ENCODE results near the gene TNPO3.

DNA sequence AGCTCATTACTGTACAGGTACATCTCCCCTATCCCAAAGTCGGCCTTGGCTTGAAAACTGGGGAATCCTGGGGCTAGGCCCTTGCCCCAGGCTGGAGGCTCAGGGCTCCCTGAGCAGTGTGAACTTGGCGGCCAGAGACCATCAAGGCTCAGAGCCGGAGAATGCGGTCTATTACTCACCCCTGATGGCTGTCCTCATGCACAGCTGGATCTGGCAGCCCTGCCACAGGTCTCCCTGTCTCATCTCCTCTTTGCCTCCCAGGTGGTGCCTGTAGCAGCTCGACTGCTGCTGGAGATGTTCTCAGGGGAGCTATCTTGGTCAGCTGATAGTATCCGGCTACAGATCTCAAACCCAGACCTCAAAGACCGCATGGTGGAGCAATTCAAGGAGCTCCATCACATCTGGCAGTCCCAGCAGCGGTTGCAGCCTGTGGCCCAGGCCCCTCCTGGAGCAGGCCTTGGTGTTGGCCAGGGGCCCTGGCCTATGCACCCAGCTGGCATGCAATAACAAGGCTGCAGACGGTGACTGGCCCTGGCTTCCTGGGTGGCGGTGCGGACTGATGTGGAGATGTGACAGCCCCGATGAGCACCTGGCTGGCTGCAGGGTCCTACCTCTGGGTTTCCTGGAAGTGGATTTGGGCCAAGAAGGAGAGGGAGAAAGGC is 106.5 kb downstream of the TNPO3 start:
- TF ChIP-seq, protein P1, sequence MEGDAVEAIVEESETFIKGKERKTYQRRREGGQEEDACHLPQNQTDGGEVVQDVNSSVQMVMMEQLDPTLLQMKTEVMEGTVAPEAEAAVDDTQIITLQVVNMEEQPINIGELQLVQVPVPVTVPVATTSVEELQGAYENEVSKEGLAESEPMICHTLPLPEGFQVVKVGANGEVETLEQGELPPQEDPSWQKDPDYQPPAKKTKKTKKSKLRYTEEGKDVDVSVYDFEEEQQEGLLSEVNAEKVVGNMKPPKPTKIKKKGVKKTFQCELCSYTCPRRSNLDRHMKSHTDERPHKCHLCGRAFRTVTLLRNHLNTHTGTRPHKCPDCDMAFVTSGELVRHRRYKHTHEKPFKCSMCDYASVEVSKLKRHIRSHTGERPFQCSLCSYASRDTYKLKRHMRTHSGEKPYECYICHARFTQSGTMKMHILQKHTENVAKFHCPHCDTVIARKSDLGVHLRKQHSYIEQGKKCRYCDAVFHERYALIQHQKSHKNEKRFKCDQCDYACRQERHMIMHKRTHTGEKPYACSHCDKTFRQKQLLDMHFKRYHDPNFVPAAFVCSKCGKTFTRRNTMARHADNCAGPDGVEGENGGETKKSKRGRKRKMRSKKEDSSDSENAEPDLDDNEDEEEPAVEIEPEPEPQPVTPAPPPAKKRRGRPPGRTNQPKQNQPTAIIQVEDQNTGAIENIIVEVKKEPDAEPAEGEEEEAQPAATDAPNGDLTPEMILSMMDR (conservative IDR thresholded peaks at IDR 0.05 in 1 of 2, IDR thresholded peaks at IDR 0.05 in 1 of 2; ENCODE audit: extremely low read depth in 1 of 2, insufficient read depth in 1 of 2, low read depth in 1 of 2, low read length in 2 of 2) = no peak
- TF ChIP-seq EZH2 (IDR thresholded peaks at IDR 0.05; ENCODE audit: borderline replicate concordance, low read length) = no peak
